ENCODE results near the gene RASL12.
"Not testable (repeated sequence)": the region's sequence is repeated elsewhere in the genome, so short reads cannot be mapped to it uniquely, and the experiment has no call there.

The RASL12 gene

GRCh38 chr15:65075607-65076395 lies 8.0 kb upstream of the RASL12 start:
- not testable (repeated sequence) for DNase-seq (ENCODE audit: low read depth in 3 of 3)

- not testable (repeated sequence) for DNase-seq (ENCODE audit: low read depth in 3 of 3)
Measured at GRCh38 chr15:65074946-65075345, 7.2 kb upstream of the RASL12 start.

- no peak for DNase-seq (ENCODE audit: low read depth in 3 of 3)
Measured at GRCh38 chr15:65072617-65073016, 4.8 kb upstream of the RASL12 start.

GRCh38 chr15:65072027-65072426 lies 4.2 kb upstream of the RASL12 start:
- DNase-seq (ENCODE audit: low read depth in 3 of 3), result no peak

- no peak for DNase-seq (ENCODE audit: low read depth in 3 of 3)
Measured at GRCh38 chr15:65071381-65071811, 3.6 kb upstream of the RASL12 start.

- no peak for DNase-seq (ENCODE audit: low read depth in 3 of 3)
Measured at GRCh38 chr15:65069779-65070546, 2.2 kb upstream of the RASL12 start.

GRCh38 chr15:65069179-65069578 lies 1.4 kb upstream of the RASL12 start:
- DNase-seq (ENCODE audit: low read depth in 3 of 3), result no peak

- no peak for DNase-seq (ENCODE audit: low read depth in 3 of 3)
Measured at GRCh38 chr15:65068403-65068788, 605 bp upstream of the RASL12 start.

GRCh38 chr15:65067317-65067644 lies 510 bp downstream of the RASL12 start:
- no peak for DNase-seq (ENCODE audit: low read depth in 3 of 3)

GRCh38 chr15:65066635-65067316 lies 1.0 kb downstream of the RASL12 start:
- no peak for DNase-seq (ENCODE audit: low read depth in 3 of 3)

GRCh38 chr15:65066001-65066634 lies 1.7 kb downstream of the RASL12 start:
- DNase-seq (ENCODE audit: low read depth in 3 of 3), result no peak

- no peak for DNase-seq (ENCODE audit: low read depth in 3 of 3)
Measured at GRCh38 chr15:65062726-65063125, 5.1 kb downstream of the RASL12 start.

GRCh38 chr15:65062061-65062460 lies 5.7 kb downstream of the RASL12 start:
- no peak for DNase-seq (ENCODE audit: low read depth in 3 of 3)

- no peak for DNase-seq (ENCODE audit: low read depth in 3 of 3)
Measured at GRCh38 chr15:65060641-65061397, 7.0 kb downstream of the RASL12 start.

- no peak for DNase-seq (ENCODE audit: low read depth in 3 of 3)
Measured at GRCh38 chr15:65059931-65060596, 7.7 kb downstream of the RASL12 start.

- no peak for DNase-seq (ENCODE audit: low read depth in 3 of 3)
Measured at GRCh38 chr15:65059369-65059750, 8.4 kb downstream of the RASL12 start.

GRCh38 chr15:65058394-65059368 lies 9.1 kb downstream of the RASL12 start:
- DNase-seq (ENCODE audit: low read depth in 3 of 3), result no peak

- DNase-seq (ENCODE audit: low read depth in 3 of 3), result no peak
Measured at GRCh38 chr15:65057549-65057940, 10.2 kb downstream of the RASL12 start.

GRCh38 chr15:65056868-65057548 lies 10.8 kb downstream of the RASL12 start:
- no peak for DNase-seq (ENCODE audit: low read depth in 3 of 3)
